Right lung (tissue), 5 donors: ENCODE results near the gene COPS3. TPM values are rescaled to one million over a fixed set of nuclear protein-coding genes. Genes with fewer than 3 reads are reported as not detected.
A peak's percentile ranks its signal among the peaks of the same experiment; 100 is the strongest.
"Not testable (repeated sequence)": the region's sequence is repeated elsewhere in the genome, so short reads cannot be mapped to it uniquely, and the experiment has no call there.

Experiments
- DNase-seq, 2 donors: peaks; one replicate each; pipeline ENCODE4 v3.0.0-alpha.2; 2013
- polyA plus RNA-seq, 5 donors: library from polyadenylated mRNA; unstranded; fragments of 120-200 nt; gene quantifications; one replicate each; pipeline versions ENCODE4 v1.2.1 to v1.2.3, GENCODE V29; 2013; ENCODE audit warnings: inconsistent platforms in 1 of 5, low replicate concordance in 1 of 5; ENCODE audit not compliant: insufficient read length in 5 of 5, insufficient read depth in 1 of 5

COPS3 gene
- polyA plus RNA-seq, 5 donors: 62.2 to 79.9 (median 68.8) TPM

DNA sequence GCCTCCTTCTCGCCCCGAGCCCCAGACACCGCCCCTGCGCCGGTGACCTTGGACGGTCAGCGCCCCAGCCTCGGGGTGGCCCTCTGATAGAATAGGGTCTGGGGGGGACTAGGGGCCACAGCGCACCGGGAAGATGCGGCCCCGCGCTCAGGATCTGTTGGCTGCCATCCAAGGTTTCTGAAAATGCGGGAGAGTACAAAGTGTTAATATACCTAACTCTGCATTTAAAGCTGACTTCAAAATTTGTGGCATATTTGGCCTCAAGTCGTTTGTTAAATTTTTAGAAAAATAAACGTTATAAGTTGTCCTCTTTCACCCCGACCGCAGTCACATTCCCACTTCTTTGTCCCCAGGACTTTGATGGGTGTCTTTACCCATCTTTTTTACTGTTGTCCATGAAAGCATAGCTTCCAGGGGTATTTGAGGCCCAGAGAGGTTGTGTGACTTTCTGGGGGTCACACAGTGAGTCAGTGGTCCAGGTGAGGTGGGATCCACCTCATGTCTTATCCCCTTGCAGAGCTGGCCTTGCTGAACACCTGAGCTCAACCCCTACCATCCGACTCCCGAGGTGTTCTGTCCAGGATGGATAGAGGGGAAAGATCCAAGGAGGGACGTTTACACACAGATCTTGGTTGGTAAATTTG is 22.9 kb upstream of the COPS3 start:
- no peak for DNase-seq

DNA sequence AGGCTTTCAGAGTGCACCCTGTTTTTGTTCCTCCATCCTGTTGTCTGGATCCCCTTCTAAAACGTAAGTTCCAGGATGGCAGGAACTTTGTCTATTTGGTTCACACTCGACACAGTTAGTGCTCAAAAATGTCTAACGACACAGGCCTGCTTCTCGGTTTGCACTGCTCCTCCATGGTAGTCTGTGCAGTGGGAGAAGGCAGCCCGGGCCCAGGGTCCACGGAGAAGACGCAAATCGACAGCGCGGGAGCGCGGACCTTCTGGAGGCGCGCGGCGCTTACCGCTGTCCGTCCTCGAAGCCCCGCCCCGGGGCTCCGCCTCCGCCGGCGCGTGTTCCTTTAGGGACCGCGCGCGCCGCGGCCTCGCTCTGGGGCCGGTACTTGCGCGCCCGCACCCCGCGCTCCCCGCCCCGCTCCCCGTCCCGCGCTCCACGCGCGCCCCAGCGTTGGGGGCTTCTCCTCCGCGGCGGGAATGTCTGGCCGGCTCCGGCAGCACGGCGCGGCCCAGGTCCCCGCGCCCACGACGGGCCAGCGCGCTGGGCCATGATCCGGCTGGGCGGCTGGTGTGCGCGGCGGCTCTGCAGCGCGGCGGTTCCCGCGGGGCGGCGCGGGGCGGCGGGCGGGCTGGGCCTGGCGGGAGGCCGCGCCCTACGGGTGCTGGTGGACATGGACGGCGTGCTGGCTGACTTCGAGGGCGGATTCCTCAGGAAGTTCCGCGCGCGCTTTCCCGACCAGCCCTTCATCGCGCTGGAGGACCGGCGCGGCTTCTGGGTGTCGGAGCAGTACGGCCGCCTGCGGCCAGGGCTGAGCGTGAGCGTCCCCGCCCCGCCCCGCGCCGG is 22.2 kb upstream of the COPS3 start, which contains the start of gene NT5M:
Gene NT5M, plus strand, starts transcription at position 364 of the 837 bp plus-strand sequence. Its CDS starts 178 bp downstream, at position 542.
- DNase-seq: peak; percentile 69 to 73

DNA sequence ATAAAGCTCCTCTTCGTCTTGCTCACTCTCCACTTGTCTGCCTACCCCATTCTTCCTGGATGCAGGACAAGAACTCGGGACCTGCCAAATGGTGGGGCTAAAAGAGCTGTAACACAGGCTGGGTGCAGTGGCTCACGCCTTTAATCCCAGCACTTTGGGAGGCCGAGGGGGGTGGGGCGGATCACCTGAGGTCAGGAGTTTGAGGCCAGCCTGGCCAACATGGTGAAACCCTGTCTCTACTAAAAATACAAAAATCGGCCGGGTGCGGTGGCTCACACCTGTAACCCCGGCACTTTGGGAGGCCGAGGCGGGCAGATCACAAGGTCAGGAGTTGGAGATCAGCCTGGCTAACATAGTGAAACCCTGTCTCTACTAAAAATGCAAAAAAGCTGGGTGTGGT is 20.6 kb upstream of the COPS3 start:
- not testable (repeated sequence) for DNase-seq

DNA sequence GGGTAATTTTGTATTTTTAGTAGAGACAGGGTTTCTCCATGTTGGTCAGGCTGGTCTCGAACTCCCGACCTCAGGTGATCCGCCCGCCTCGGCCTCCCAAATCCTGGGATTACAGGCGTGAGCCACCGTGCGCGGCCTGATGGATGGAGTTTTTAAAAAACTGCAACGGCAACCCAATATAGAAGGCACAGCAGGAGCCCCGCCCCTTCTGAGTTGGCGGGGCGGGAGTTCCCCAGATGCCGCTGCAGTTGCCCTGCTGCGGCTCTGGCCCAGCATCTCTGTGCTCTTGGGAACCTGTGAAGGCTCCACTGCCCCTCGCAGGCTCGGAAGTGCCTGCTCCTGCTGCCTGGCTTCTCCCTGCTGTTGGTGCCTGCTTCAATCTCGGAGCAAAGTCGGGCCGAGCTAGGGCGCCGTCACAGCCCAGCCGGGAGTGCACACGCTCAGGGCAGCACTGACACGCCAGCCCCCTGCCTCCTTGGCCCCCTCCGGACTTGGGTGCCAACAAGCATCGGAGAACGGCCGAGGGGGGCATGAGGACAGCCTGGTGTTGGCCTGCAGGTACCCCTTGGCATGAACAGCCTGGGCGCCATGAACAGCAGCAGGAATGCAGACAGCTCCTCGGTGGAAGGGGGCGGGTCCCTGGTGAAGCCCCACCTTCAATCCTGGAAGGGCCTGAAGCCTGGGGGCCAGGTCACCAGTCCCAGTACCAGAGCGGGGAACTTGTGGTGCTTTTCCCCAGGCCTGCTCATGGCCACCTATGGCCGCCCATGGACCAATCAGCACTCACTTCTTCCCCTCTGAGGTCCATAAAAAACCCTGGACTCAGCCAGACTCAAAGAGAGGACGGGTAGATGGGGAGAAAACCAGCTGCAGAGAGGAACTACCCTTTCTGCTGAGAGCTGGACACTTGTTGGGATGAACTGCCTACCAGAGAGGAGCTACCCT is 19.9 kb upstream of the COPS3 start:
- DNase-seq: peak in 1 of 2 donors; percentile 13

DNA sequence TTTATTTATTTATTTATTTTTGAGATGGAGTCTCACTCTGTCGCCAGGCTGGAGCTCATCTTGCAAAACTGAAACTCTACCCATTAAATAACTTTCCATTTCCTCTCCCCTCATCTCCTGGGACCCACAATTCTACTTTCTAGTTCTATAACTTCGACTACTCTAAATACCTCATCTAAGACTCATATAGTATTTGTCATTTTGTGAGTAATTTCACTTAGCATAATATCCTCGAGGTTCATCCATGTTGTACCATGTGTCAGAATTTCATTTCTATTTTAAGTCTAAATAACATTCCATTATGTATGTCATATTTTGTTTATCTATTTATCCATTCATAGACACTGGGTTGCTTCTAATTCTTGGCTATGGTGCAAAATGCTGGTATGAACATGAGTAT is 17.1 kb upstream of the COPS3 start:
- no peak for DNase-seq

DNA sequence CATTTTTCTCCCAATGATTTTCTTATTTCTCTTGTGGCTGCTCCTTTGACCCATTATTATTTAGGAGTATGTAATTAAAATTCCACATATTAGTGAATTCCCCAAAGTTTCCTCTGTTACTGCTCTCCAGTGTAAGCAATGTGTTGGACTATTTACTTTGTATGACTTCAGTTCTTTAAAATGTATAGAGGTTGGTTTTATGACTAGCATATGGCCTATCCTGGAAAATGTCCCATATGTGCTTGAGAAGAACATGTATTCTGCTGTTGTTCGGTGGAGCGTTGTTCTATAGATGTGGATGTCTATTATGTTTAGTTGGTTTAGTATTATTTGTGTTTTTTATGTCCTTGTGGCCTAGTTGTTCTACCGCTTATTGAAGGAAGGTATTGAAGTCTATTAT is 16.2 kb upstream of the COPS3 start:
- DNase-seq: no peak

DNA sequence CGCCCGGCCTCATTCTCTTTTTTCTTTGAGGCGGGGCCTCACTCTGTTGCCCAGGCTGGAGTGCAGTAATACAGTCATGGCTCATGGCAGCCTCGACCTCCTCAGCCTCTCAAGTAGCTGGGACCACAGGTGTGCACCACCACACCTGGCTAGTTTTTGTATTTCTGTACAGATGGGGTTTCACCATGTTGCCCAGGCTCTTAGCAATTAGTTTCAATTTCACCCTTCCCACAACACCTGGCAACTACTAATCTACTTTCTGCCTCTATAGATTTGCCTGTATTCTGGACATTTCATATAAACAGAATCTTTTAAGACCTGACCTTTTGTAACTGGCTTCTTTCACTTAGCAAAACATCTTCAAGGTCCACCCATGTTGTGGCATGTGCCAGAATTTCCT is 14.1 kb upstream of the COPS3 start:
- DNase-seq: no peak

DNA sequence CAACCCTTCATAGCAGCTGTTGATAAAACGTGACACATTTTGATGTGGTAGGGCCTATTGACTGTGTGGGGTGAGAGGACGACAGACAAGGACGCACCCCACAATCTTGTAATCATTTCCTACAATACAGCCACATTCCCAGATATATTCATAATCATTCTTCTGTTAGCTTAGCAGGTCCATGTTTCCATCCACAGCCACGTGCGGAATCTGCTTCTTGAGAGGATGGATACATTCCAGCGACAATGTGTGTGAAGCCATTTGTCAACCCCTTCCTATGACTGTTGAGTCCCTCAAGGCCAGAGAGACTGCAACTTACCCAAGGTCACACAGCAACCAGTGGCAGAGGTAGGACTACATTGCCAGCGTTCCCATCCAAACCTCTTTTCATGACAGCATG is 8.7 kb upstream of the COPS3 start:
- no peak for DNase-seq

DNA sequence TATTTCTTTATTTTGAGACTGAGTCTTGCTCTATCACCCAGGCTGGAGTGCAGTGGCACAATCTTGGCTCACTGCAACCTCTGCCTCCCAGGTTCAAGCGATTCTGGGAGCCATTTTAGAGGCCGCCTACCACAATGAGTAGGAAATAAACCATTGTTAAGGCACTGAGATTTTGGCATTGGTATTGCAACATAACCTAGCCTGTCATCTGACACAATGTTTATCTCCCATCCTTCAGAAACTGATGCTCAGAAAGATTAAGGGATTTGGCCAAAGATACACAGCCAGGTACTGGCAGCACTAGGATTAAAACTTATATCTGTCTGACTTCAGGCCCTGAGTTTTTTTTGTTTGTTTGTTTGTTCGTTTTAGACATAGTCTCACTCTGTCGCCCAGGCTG is 8.0 kb upstream of the COPS3 start:
- DNase-seq: no peak

DNA sequence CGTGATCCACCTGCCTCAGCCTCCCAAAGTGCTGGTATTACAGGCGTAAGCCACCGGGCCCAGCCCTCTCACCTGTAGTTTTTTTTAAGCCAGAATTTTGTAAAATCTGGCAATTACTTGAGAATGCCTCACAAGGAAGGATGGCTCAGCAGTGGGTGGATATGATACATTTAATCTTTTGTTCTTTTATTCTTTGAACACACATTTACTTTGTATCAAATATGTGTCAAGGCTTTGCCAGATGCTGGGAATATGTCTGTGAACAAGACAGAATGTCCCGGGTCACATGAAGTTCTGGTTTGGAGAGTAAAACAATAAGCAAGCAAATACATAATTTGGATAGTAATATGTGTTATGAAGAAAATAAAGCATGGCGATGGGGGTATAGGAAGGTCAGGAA is 4.9 kb upstream of the COPS3 start:
- no peak for DNase-seq

DNA sequence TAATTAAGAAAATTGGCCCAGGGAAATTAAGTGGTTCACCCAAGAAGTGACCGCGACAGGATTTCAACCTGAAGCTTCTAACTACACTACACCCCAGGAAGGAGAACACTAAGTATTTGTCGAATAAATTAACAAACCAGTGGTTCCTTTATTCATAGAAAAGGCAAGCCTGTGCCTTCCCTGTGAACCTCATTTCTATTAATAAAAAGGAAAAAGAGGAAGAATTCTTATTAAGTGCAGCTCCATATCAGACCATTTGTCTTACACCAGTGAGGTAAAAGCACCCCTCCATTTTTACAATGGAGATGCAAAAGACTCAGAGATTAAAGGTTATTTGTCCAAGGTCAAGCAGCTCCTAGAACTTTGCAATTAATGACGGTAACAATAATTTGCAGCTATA is 1.7 kb downstream of the COPS3 start:
- DNase-seq: no peak

DNA sequence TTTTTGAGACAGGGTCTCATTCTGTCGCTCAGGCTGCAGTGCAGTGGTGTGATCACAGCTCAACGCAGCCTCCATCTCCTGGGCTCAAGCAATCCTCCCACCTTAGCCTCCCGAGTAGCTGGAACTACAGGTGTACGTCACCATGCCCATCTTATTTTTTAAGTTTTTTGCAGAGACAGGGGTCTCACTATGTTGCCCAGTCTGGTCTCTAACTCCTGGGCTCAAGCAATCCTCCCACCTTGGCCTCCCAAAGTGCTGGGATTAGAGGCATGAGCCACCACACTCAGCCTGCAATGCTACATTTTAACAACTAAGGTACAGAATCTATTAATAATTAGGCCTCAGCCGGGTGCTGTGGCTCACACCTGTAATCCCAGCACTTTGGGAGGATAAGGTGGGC is 3.6 kb downstream of the COPS3 start:
- DNase-seq: not testable (repeated sequence)

DNA sequence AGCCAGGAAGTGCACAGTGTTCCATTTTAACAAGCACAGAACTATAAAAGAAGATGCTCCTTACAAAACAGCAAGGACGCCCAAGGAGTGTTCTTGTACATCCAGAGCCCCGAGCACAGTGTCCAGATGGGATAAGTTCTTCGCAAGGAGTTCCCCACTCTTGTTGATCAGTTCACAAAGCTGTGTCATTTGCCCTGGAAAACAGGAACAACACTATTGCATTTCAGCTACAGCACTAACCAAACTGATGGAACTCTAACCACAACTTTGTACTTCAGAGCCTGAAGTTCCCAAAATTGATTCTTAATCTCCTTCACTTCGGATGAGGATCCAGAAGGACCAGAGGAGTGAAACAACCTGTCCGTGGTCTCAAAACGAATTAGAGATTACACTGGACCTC is 5.1 kb downstream of the COPS3 start:
- DNase-seq: no peak

DNA sequence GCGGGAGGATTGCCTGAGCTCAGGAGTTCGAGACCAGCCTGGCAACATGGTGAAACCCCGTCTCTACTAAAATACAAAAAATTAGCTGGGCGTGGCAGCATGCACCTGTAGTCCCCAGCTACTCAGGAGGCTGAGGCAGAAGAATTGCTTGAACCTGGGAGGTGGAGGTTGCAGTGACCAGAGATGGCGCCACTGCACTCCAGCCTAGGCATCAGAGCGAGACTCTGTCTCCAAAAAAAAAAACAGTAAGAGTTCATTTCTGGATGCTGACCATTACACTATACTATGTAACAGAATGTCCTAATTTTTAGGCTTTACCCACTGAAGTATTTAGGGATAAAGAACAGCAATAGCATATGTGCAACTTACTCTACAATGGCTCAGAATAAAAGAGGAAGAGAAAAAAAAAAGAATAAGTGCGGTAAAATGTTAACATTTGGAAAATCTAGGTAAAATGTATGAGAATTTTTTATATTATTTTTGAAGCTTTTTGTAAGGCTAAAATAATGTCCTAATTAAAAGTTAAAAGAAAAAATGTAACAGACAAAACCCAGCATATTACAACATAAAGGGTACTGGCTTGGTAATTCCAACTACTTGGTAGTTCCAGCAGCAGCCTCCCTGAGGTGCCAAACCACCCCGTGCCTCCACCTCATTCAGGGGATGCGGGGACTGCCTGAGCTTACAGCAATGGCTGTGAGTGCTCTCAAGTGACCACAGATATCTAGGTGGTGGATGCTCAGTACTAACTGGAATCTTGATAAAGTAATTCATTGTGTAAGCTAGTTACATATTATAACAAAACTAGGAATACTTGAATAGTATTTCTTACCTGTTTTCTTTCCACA is 10.9 kb downstream of the COPS3 start:
- no peak for DNase-seq

DNA sequence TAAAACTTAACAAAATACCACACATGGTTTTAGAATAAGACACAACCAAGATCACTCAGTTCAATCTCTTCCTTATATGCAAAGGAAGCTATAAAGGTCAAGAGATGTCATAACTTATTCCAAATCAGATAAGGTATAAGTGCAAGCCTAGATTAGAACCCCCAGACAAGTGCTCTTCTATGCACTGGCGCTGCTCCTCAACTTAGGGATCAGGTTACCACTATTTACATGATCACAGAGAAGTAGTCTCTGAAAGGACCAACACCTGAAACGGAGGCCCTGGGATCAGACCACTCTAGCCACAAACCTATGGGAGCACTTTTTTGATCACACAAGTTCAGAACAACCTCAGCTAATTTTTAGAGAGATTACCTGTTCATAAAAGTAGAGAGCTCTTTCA is 16.6 kb downstream of the COPS3 start:
- DNase-seq: no peak

DNA sequence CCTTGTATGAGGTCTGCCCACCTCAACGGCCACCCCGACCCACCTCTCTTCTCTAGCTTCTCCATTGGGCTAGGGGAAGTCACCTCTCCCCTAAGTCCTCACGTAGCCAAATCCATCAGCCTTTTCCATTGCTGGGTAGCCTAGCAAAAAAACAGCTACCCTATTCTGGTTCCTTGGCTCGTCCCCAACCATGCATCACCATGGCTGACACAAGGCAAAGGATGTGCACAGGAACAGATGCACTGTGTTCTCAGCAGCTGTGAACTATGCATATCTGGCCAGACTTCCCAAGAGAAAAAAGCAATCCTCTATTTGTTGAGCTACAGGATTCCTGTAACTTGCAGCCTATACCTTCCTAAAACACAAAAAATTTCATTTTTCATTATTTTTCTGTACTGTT is 22.0 kb downstream of the COPS3 start:
- DNase-seq: no peak

DNA sequence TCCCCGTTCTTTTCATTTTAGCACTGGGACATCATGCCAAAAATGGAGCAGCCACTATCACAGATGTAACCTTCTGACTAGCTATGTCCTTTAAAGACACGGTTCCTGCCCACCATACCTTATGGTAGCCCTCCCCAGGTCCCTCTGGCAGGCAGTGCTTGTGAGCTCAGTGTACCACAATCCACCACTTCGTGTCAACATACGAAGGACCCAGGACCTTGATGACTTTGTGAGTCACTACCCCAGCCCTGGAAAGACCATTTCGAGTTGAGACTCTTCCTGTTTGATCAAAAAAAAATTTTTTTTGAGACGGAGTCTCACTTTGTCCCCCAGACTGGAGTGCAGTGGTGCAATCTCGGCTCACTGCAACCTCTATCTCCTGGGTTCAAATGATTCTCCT is 23.0 kb downstream of the COPS3 start:
- DNase-seq: no peak

DNA sequence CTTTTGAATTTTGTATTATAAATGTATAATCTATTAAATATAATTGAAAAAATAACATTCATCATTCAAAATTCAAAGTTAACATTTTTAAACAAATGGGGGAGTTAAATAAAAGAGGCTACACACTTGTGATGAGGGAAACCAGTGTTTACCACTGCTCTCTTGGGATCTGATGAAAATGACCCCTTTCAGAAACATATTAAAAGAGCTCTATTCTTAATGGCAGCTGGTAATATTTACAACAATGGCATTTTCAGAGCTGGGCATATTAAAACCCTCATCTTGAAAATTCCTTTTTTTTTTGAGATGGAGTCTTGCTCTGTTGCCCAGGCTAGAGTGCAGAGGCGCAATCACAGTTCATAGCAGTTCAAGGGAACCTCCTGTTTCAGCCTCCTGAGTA is 24.7 kb downstream of the COPS3 start:
- no peak for DNase-seq

DNA sequence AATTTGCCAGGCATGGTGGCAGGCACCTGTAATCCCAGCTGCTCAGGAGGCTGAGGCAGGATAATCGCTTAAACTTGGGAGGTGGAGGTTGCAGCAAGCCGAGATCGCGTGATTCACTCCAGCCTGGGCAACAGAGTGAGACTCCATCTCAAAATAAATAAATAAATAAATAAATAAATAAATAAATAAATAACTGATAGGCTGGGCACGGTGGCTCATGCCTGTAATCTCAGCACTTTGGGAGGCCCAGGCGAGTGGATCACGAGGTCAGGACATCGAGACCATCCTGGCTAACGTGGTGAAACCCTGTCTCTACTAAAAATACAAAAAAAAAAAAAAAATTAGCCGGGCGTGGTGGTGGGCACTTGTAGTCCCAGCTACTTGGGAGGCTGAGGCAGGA is 25.4 kb downstream of the COPS3 start:
- DNase-seq: not testable (repeated sequence)

DNA sequence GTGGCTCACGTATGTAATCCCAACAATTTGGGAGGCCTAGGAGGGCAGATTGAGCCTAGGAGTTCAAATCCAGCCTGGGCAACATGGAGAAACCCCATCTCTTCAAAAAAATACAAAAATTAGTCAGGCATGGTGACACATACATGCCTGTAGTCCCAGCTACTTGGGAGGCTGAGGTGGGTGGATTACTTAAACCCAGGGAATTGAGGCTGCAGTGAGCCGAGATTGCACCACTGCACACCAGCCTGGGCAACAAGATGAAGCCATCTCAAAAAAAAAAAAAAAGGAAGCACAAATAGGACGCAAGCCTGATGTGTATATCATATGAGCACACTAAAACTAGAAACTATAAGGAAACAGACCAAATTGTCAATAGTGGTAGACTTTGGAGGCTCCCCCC is 27.0 kb downstream of the COPS3 start:
- no peak for DNase-seq

DNA sequence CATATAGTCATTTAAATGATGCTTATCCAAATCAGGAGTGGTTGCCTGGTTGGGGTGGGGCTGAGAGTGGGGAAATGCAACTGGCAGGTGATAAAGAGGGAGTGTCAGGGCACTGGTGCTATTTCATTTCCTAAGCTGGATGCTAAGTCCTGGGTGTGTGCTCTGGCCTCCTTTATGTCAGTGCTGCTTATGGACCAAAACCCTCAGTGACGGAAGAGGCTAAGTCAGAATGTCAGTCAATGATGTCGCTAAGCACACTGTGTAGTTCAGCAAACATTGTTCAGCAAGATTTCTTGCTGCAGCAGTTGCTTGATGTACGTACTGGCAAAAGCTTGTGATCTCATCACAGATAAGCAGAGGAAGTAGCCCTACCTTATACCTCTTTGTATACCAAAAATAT is 27.6 kb downstream of the COPS3 start:
- no peak for DNase-seq
